AG09309 (cell line): ENCODE measurements around the gene ZBTB47.

Experiments
- DNase-seq: peaks from one replicate; pipeline ENCODE4 v3.0.0-alpha.2; 2010; ENCODE audit warnings: low read depth
- H3K4me3 ChIP-seq: 2 replicates; pipeline ENCODE4 v1.5.1; 2011; ENCODE audit warnings: mild to moderate bottlenecking, low read depth, low read length, moderate library complexity; ENCODE audit not compliant: control insufficient read depth
- TF ChIP-seq, protein P1 (sequence below): IDR thresholded peaks from 2 replicates; pipeline ENCODE4 v1.5.1; 2011; ENCODE audit warnings: mild to moderate bottlenecking, low read depth, low read length, inconsistent platforms; ENCODE audit not compliant: insufficient read depth, control insufficient read depth; ENCODE audit errors: missing control alignments

The ZBTB47 gene

DNA sequence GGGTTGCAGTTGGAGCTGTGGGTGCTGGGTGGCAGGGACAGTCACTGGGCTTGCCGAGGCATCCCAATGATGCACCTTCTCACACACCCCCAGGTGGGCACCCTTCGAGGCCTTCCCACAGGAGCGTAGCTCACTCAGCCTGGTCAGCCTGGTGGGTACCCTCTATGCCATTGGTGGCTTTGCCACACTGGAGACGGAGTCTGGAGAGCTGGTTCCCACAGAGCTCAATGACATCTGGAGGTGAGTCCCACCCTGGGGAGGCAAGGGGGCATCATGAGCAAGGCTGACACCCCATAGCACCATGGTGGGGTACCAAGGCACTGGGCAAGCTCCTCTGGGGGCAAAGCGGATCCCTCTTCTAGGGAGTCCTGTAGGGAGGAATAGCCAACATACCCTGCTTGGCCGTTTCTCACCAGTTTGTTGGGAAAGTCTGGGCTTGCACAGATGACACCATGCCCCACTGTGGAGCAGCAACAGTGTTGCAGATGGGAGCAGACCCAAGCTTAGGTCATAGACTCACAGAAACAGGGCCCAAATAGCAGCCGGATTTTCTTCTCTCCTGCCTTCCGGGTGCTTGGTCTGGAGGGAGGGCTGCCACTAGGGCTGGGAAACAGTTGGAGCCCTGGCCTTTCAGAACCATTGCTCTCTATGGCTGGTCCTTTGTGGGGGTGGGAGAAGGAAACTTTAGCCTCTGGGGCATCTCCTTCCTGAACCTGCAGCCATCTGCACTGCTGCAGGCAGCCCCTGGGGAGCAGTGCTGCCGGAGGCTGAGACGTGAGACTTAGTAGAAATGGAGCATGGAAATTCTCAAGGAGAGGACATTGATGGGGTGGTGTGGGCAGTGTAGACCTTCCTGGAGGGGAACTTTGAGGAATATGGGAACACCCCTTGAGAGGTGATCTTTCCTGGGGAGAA, 37.5 kb downstream of the ZBTB47 start:
- TF ChIP-seq, protein P1, sequence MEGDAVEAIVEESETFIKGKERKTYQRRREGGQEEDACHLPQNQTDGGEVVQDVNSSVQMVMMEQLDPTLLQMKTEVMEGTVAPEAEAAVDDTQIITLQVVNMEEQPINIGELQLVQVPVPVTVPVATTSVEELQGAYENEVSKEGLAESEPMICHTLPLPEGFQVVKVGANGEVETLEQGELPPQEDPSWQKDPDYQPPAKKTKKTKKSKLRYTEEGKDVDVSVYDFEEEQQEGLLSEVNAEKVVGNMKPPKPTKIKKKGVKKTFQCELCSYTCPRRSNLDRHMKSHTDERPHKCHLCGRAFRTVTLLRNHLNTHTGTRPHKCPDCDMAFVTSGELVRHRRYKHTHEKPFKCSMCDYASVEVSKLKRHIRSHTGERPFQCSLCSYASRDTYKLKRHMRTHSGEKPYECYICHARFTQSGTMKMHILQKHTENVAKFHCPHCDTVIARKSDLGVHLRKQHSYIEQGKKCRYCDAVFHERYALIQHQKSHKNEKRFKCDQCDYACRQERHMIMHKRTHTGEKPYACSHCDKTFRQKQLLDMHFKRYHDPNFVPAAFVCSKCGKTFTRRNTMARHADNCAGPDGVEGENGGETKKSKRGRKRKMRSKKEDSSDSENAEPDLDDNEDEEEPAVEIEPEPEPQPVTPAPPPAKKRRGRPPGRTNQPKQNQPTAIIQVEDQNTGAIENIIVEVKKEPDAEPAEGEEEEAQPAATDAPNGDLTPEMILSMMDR, result no peak
- DNase-seq, result no peak
- H3K4me3 ChIP-seq, result no peak overlapping the region

DNA sequence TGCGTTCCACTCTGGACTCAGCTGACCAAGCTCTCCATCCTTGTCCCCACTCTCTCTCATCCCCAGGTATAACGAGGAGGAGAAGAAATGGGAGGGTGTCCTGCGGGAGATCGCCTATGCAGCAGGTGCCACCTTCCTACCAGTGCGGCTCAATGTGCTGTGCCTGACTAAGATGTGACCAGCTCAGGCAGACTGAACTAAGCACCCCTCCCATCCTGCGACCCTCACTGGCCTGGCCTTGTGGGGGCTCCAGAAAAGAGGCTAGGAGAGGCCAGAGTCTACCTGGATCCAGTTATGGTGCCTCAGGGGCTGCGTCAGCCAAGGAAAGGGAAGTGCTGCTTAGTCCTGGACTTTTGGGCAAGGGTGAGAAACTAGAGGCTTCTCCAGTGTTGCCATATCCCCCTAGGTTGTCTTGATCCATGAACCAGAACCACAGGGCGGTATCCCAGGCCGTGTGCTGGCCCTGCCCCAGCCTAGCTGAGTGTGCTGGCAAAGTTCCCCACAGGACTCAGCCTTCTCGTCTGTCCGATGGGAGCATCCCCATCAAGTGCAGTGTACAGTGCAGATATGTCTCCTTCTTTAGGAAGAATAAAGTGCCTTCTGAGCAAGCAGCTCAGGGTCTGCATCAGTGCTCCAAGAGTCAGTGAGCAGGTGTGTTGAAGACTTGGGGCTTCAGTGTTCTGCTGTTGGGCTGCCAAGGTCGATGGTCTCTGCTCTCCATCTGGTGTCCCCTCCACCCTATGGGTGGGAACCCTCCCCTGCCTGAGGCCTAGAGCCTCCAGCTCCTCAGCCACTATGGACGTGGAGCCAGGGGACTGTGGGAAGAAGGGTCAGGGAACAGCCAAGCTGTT, 38.5 kb downstream of the ZBTB47 start:
- no peak overlapping the region for H3K4me3 ChIP-seq
- DNase-seq, result no peak
- TF ChIP-seq, protein P1, result no peak

DNA sequence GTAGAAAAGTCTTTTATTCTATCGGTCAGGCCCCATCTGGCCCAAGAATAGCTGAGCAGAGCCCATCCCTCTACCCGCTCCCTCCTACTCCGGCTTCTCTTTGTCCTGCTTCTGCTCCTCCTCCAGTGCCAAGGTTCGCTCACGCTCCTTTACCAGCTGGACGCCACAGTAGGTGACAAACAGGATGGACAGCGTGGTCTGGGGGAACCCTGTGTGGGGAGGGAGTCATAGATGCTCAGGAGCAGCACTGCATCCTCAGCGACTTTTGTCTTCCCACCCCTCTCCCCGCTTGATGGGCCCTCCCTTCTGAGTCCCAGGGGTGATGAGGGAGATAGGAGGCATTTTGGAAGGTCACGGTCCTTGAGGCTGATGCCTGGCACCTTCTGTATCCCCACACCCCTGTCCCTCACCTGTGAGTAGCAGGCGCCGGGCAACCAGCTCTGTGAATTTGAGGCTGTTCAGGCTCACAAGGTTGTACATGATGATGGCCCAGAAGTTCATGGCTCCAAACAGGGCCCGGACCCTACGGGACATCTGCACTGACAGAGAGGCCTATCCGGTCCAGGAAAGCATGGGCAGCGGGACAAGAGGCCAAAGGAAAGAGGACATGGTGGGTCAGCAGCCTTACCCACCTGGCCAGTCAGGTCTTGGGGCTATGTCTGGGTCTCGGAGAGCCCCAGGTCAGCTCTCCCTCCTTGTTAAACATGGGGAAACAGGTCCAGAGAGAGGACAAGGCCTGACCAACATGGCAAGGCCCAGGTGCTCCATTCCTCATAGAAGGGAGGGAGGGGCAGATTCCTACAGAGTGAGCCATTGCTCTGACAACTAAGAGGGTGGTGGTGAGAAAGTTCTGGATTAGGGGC, 39.4 kb downstream of the ZBTB47 start:
- H3K4me3 ChIP-seq, result no peak overlapping the region
- TF ChIP-seq, protein P1, result no peak
- DNase-seq, result no peak

DNA sequence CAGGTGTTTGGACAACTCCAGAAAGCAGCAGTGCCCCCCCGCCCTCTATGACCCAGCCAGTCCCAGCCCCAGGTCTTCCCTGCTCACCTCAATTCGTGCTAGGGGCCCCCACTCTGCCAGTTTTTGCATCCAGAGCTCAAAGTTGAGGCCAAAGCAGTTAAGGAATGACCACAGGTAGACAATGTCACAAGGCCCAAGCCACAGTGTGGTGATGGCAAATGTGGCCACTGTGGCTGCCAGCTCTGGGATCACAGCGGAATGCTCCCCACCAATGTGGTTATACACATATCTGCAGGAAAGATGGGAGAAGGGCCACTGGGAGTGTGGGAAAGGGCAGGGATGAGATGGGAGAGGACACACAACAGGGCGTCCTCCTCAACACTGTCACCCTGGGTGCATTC, 40.0 kb downstream of the ZBTB47 start:
- no peak for DNase-seq
- TF ChIP-seq, protein P1, result no peak
- no peak overlapping the region for H3K4me3 ChIP-seq

DNA sequence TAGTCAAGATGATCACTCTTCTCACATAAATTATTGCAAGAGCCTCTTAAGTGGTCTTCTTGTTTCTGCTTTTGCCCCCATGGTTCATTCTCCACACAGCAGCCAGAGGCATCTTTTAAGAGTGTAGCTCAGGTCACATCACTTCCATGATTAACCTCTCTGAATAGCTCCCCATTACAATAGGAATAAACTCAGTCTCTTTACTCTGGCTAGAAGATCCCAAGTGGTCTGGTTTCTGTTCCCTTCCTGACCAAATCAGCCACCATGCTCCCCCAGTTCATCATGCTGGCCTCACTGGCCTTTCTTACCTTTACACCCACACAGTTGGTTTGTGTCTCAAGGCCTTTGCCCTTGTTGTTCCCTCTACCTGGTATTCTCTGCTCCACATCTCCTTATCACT, 40.9 kb downstream of the ZBTB47 start:
- H3K4me3 ChIP-seq, result no peak overlapping the region
- no peak for DNase-seq
- TF ChIP-seq, protein P1, result no peak
